IMR-90 (cell line): ENCODE data around the gene ACAP1. TPM values are rescaled to one million over a fixed set of nuclear protein-coding genes. Genes with fewer than 3 reads are reported as not detected.

Experiments used
- ATAC-seq: fragments of 200-7000 bp; cut with Tn5 transposase; 2 replicates; pipeline ENCODE4 v1.9.1; 2020; ENCODE audit warnings: low read depth, mild to moderate bottlenecking, moderate library complexity
- BruUV-seq: library from RNA; stranded (reverse); fragments of 400-500 nt; replicated peaks from 2 replicates; lab custom pipeline; 2021; lab: Mats Ljungman, UMichigan
- CTCF ChIA-PET: fragments of 300-600 bp; formaldehyde crosslinking; extraction: SDS; loops from one replicate; lab custom pipeline; 2021; ENCODE audit warnings: antibody characterized with exemption; lab: Yijun Ruan, JAX
- POLR2A ChIA-PET: fragments of 300-600 bp; sonication (Branson Sonifier 250); formaldehyde crosslinking; loops from one replicate; lab custom pipeline; 2022; ENCODE audit warnings: antibody characterized with exemption; ENCODE audit not compliant: unreplicated experiment; lab: Charles Lee
- DNase-seq: peaks from one replicate; pipeline ENCODE4 v3.0.0; 2013
- H2AFZ ChIP-seq: replicated peaks from 2 replicates; pipeline ENCODE3; 2013; ENCODE audit warnings: low read length, mild to moderate bottlenecking; ENCODE audit not compliant: poor library complexity
- H2AK5ac ChIP-seq: 2 replicates; pipeline ENCODE4 v1.6.1; 2013; ENCODE audit warnings: low read depth, low read length, inconsistent platforms
- H2AK9ac ChIP-seq: replicated peaks from 2 replicates; pipeline ENCODE3; 2013; ENCODE audit warnings: mild to moderate bottlenecking, low read depth, low read length, moderate library complexity; ENCODE audit not compliant: poor library complexity
- H2BK120ac ChIP-seq: 2 replicates; pipeline ENCODE4 v1.6.1; 2013; ENCODE audit warnings: low read depth, low read length, inconsistent platforms
- H2BK15ac ChIP-seq: 3 replicates; pipeline ENCODE4 v1.6.1; 2013; ENCODE audit warnings: low read depth, low read length, inconsistent platforms
- H2BK20ac ChIP-seq: 2 replicates; pipeline ENCODE4 v1.6.1; 2013; ENCODE audit warnings: low read depth, mild to moderate bottlenecking, inconsistent platforms, low read length, moderate library complexity
- H2BK5ac ChIP-seq: 2 replicates; pipeline ENCODE4 v1.6.1; 2013; ENCODE audit warnings: mild to moderate bottlenecking, low read depth, low read length, inconsistent platforms; ENCODE audit not compliant: poor library complexity, severe bottlenecking
- H3K14ac ChIP-seq: replicated peaks from 2 replicates; pipeline ENCODE4 v1.6.1; 2013; ENCODE audit warnings: low read depth, low read length, inconsistent platforms
- H3K18ac ChIP-seq: 2 replicates; pipeline ENCODE4 v1.6.1; 2013; ENCODE audit warnings: low read depth, low read length, control low read depth
- H3K23ac ChIP-seq: 2 replicates; pipeline ENCODE4 v1.6.1; 2013; ENCODE audit warnings: low read depth, low read length, inconsistent platforms
- H3K27ac ChIP-seq: 2 replicates; pipeline ENCODE4 v1.5.1; 2013; ENCODE audit warnings: mild to moderate bottlenecking, control low read depth, low read length; ENCODE audit not compliant: insufficient read depth
- H3K27me3 ChIP-seq: 2 replicates; pipeline ENCODE4 v1.6.1; 2013; ENCODE audit warnings: low read length; ENCODE audit not compliant: control insufficient read depth, insufficient read depth
- H3K36me3 ChIP-seq: 2 replicates; pipeline ENCODE4 v1.6.1; 2013; ENCODE audit warnings: low read length, mixed read lengths; ENCODE audit not compliant: control insufficient read depth, insufficient read depth
- H3K4ac ChIP-seq: 2 replicates; pipeline ENCODE4 v1.6.1; 2013; ENCODE audit warnings: low read depth, low read length, inconsistent platforms
- H3K4me1 ChIP-seq: 2 replicates; pipeline ENCODE4 v1.6.1; 2013; ENCODE audit warnings: low read length, mixed read lengths; ENCODE audit not compliant: control insufficient read depth, insufficient read depth
- H3K4me2 ChIP-seq: 2 replicates; pipeline ENCODE4 v1.6.1; 2013; ENCODE audit warnings: low read depth, mild to moderate bottlenecking, control low read depth, low read length, moderate library complexity
- H3K4me3 ChIP-seq: 2 replicates; pipeline ENCODE4 v1.5.1; 2013; ENCODE audit warnings: low read depth, mild to moderate bottlenecking, control low read depth, low read length, moderate library complexity; ENCODE audit not compliant: insufficient read depth
- H3K56ac ChIP-seq: 2 replicates; pipeline ENCODE4 v1.6.1; 2013; ENCODE audit warnings: low read length, inconsistent platforms; ENCODE audit not compliant: insufficient read depth; ENCODE audit errors: extremely low read depth
- H3K79me1 ChIP-seq, 2 experiments: 2 replicates each; pipeline ENCODE4 v1.6.1; 2013; ENCODE audit warnings: low read length in 2 of 2, inconsistent platforms in 1 of 2, low read depth in 1 of 2
- H3K9ac ChIP-seq: 2 replicates; pipeline ENCODE4 v1.6.1; 2013; ENCODE audit warnings: low read depth, low read length, control low read depth
- H3K9me1 ChIP-seq: 2 replicates; pipeline ENCODE4 v1.6.1; 2013; ENCODE audit warnings: low read length, inconsistent platforms; ENCODE audit not compliant: insufficient read depth
- H3K9me3 ChIP-seq: 2 replicates; pipeline ENCODE4 v1.6.1; 2013; ENCODE audit warnings: low read length; ENCODE audit not compliant: control insufficient read depth, insufficient read depth
- H4K20me1 ChIP-seq: 2 replicates; pipeline ENCODE4 v1.6.1; 2013; ENCODE audit warnings: low read length, inconsistent platforms; ENCODE audit not compliant: insufficient read depth
- H4K5ac ChIP-seq: 2 replicates; pipeline ENCODE4 v1.6.1; 2013; ENCODE audit warnings: mild to moderate bottlenecking, low read depth, low read length, control low read depth
- H4K8ac ChIP-seq, 2 experiments: 2 replicates each; pipeline ENCODE4 v1.6.1; 2013; ENCODE audit warnings: low read depth in 2 of 2, low read length in 2 of 2, control low read depth in 1 of 2, inconsistent platforms in 1 of 2
- H4K91ac ChIP-seq: 2 replicates; pipeline ENCODE4 v1.6.1; 2013; ENCODE audit warnings: low read depth, low read length, inconsistent platforms; ENCODE audit not compliant: insufficient read depth
- CHD1 ChIP-seq: IDR thresholded peaks from 2 replicates; pipeline ENCODE4 v1.6.1; 2012; ENCODE audit warnings: low read depth, low read length, improper control_type of control experiment
- NFE2L2 ChIP-seq: fragments of 150-350 bp; IDR thresholded peaks from 2 replicates; pipeline ENCODE4 v1.6.1; 2016; ENCODE audit warnings: low read depth, mild to moderate bottlenecking, low read length
- POLR2A ChIP-seq: IDR thresholded peaks from 2 replicates; pipeline ENCODE4 v1.6.1; 2012; ENCODE audit warnings: mild to moderate bottlenecking, low read depth, low read length
- RAD21 ChIP-seq: IDR thresholded peaks from 2 replicates; pipeline ENCODE4 v1.6.1; 2012; ENCODE audit warnings: low read length, improper control_type of control experiment
- WGBS, 2 experiments: methylation state at CpG; one replicate each; pipeline versions ENCODE4 v1.1.5 to v1.1.7; 2013; ENCODE audit warnings: missing lambda C conversion rate in 2 of 2; ENCODE audit not compliant: insufficient read length in 1 of 2; ENCODE audit errors: extremely low coverage in 2 of 2; 5-methylcytosine and 5-hydroxymethylcytosine counted together
- dilution Hi-C: fragments of 300-500 bp; cut with HindIII; formaldehyde crosslinking; loops from one replicate; pipeline ENCODE4 v1.14.3; 2018; ENCODE audit warnings: low sequenced_read_pairs; ENCODE audit not compliant: unreplicated experiment
- in situ Hi-C: fragments of 300-500 bp; cut with MboI; formaldehyde crosslinking; loops from 3 replicates; pipeline ENCODE4 v1.14.3; 2019; ENCODE audit warnings: low sequenced_read_pairs, inconsistent platforms, mixed read lengths
- intact Hi-C: fragments of 100-400 bp; cut with micrococcal nuclease; formaldehyde crosslinking; loops from 2 replicates; pipeline ENCODE4 v1.10.0; 2022
- polyA plus RNA-seq, 3 experiments: library from polyadenylated mRNA; depleted of rRNA; stranded (reverse); fragments of >200 nt; gene quantifications; 2 replicates each; pipeline ENCODE4 v1.2.3, GENCODE V29; 2012; ENCODE audit warnings: low replicate concordance in 1 of 3
- total RNA-seq: library from RNA; depleted of rRNA; stranded (reverse); fragments of >200 nt; gene quantifications from 2 replicates; pipeline ENCODE4 v1.2.3, GENCODE V29; 2012

Gene ACAP1
- total and polyA plus RNA-seq, 2 of the 4 experiments (the other 2 are of a cell fraction), result under 0.01 to 2.1 TPM

GRCh38 chr17:7382901-7383300 is 46.6 kb downstream of the ACAP1 start:
- Histone ChIP-seq H2BK120ac (no peak overlapping the region), H3K23ac (no peak overlapping the region), H3K4me2 (no peak overlapping the region), H3K36me3 (peaks cover 2% of the 10 kb centered on the region; the same call in 1 of the 2 replicates), H2BK5ac (no peak overlapping the region), H3K56ac (no peak overlapping the region), H3K9me3 (peaks cover 8% of the 10 kb centered on the region; the same call in 1 of the 2 replicates), H3K18ac (no peak overlapping the region), H4K91ac (no peak overlapping the region), H2AFZ (no peak overlapping the region), H3K14ac (no peak overlapping the region), H2BK20ac (no peak overlapping the region), H2AK9ac (peak overlapping the region; percentile 5), H4K8ac (no peak overlapping the region), H3K79me1 (no peaks in the 10 kb centered on the region), H3K4me3 (no peak overlapping the region), H4K20me1 (no peaks in the 10 kb centered on the region), H2BK15ac (no peak overlapping the region), H3K9me1 (peaks cover 2% of the 10 kb centered on the region; the same call in 1 of the 2 replicates), H3K27me3 (peaks cover 26% of the 10 kb centered on the region), H3K4me1 (peaks cover 7% of the 10 kb centered on the region; the same call in 1 of the 2 replicates), H4K5ac (no peak overlapping the region), H2AK5ac (no peak overlapping the region), H3K27ac (no peak overlapping the region), H3K4ac (no peak overlapping the region), H3K9ac (no peak overlapping the region)
- POLR2A ChIA-PET, result no interaction called here
- TF ChIP-seq POLR2A (no peak), CHD1 (no peak), NFE2L2 (no peak), RAD21 (no peak)
- no TSS peak for BruUV-seq
- ATAC-seq (no peak), DNase-seq (no peak)
- dilution Hi-C loops, result no loop called here
- 86% methylated on average over 6 of the region's 10 CpGs; no CpG with 5 or more reads in 1 of the 2 experiments for WGBS, 2 experiments
- intact Hi-C loops, result no loop called here
- in situ Hi-C loops, result no loop called here
- CTCF ChIA-PET, result no interaction called here
